Activated CD4-positive, alpha-beta T cell treated with anti-CD3 and anti-CD28 coated beads, Interleukin-2, amount 10 ng/mL, durations not matched to agents 7 days and 5 days (primary cell): ENCODE data around the gene GLTP. TPM values are rescaled to one million over a fixed set of nuclear protein-coding genes. Genes with fewer than 3 reads are reported as not detected.

Source experiments
- CTCF ChIA-PET: fragments of 350-600 bp; sonication (Branson Sonifier 250); formaldehyde crosslinking; loops from one replicate; lab custom pipeline; 2021; ENCODE audit warnings: antibody characterized with exemption; lab: Charles Lee
- POLR2A ChIA-PET: fragments of 350-600 bp; sonication (Branson Sonifier 250); formaldehyde crosslinking; loops from one replicate; lab custom pipeline; 2021; ENCODE audit warnings: antibody characterized with exemption; lab: Charles Lee
- DNase-seq: peaks from one replicate; pipeline ENCODE4 v3.0.0-alpha.2; 2020
- H3K27ac Mint-ChIP-seq: one replicate; pipeline ENCODE4 v1.8.0; 2021; ENCODE audit warnings: mild to moderate bottlenecking, moderate library complexity, mixed read lengths
- H3K27me3 Mint-ChIP-seq: one replicate; pipeline ENCODE4 v1.8.0; 2021; ENCODE audit warnings: mixed read lengths
- H3K36me3 Mint-ChIP-seq: one replicate; pipeline ENCODE4 v1.8.0; 2021; ENCODE audit warnings: low read depth, mixed read lengths
- H3K4me1 Mint-ChIP-seq: one replicate; pipeline ENCODE4 v1.8.0; 2021; ENCODE audit warnings: mixed read lengths
- H3K4me3 Mint-ChIP-seq: one replicate; pipeline ENCODE4 v1.8.0; 2021; ENCODE audit warnings: mild to moderate bottlenecking, moderate library complexity, mixed read lengths
- H3K9me3 Mint-ChIP-seq: one replicate; pipeline ENCODE4 v1.8.0; 2021; ENCODE audit warnings: mixed read lengths
- total RNA-seq, 2 experiments: library from RNA; stranded (reverse); gene quantifications; one replicate each; pipeline ENCODE4 v1.2.3, GENCODE V29; 2021

Gene GLTP
- total RNA-seq, 2 experiments from 2014 or later = 17.6 to 20.7 TPM

- H3K9me3 Mint-ChIP-seq = no peaks in the 10 kb centered on the region
- H3K36me3 Mint-ChIP-seq = no peaks in the 10 kb centered on the region
- ChIA-PET CTCF (no interaction called here), POLR2A (no interaction called here)
- no peak for DNase-seq
- no peaks in the 10 kb centered on the region for H3K4me1 Mint-ChIP-seq
- H3K4me3 Mint-ChIP-seq = no peak overlapping the region
- H3K27me3 Mint-ChIP-seq = peaks cover 4% of the 10 kb centered on the region
- no peak overlapping the region for H3K27ac Mint-ChIP-seq
These were observed 59.4 kb downstream of the GLTP start for GRCh38 chr12:109820816-109821381.

DNA sequence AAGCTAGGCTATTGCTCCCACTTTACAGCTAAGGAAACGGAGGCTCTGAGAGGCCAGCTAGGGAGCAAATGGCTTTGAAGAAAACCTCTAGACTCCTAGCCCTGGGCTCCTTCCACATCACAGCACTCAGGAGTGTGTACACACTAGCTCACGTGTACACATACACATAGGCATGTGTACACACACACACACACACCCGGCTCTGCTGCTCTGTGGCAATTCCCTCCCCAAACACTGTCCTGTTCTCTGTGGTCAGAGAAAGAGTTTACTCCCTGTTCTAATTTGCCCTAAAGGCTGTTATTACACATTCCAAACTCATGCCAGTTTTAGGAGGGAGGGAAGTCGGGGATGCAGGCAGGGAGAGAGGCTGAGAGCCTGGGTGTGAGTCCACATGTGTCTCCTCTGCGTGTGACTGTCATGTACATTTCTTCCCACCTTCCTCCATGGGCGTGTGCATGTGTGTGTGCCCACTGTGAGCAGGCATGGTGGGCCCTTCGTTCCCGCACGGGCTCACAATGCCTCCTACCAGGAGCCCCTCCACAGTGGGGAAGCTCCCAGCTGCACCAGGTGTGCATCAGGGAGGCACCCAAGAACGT lies 61.3 kb downstream of the GLTP start:
- H3K4me3 Mint-ChIP-seq = no peak overlapping the region
- no peak overlapping the region for H3K27ac Mint-ChIP-seq
- CTCF ChIA-PET = interaction anchor here (0.7 to 2.2 kb wide), 2 partner anchors 14 to 26 kb away, joined by 3 to 6 read pairs; no protein-coding TSS in a partner anchor
- H3K36me3 Mint-ChIP-seq = no peaks in the 10 kb centered on the region
- peaks cover 4% of the 10 kb centered on the region for H3K27me3 Mint-ChIP-seq
- H3K4me1 Mint-ChIP-seq = no peaks in the 10 kb centered on the region
- no peak for DNase-seq
- no peaks in the 10 kb centered on the region for H3K9me3 Mint-ChIP-seq
- POLR2A ChIA-PET = interaction anchor here (0.5 kb wide), 1 partner anchor 24 kb away, joined by 4 read pairs; no protein-coding TSS in a partner anchor

- CTCF ChIA-PET = interaction anchor here (0.7 to 2.2 kb wide), 2 partner anchors 14 to 27 kb away, joined by 3 to 6 read pairs; no protein-coding TSS in a partner anchor
- no peak overlapping the region for H3K4me3 Mint-ChIP-seq
These were observed 62.1 kb downstream of the GLTP start for GRCh38 chr12:109818253-109818652.

GRCh38 chr12:109817627-109818231 lies 62.6 kb downstream of the GLTP start:
- ChIA-PET POLR2A (no interaction called here), CTCF (interaction anchor here (2.2 kb wide), 1 partner anchor 28 kb away, joined by 6 read pairs; no protein-coding TSS in a partner anchor)
- H3K27me3 Mint-ChIP-seq = peaks cover 4% of the 10 kb centered on the region

More at GRCh38 chr12:109818253-109818652, 62.1 kb downstream of the GLTP start:
- Mint-ChIP-seq H3K9me3 (no peaks in the 10 kb centered on the region), H3K27ac (no peak overlapping the region), H3K36me3 (no peaks in the 10 kb centered on the region), H3K4me1 (no peaks in the 10 kb centered on the region), H3K27me3 (peaks cover 4% of the 10 kb centered on the region)
- POLR2A ChIA-PET = interaction anchor here (0.5 kb wide), 1 partner anchor 24 kb away, joined by 4 read pairs; no protein-coding TSS in a partner anchor
- DNase-seq = no peak

GRCh38 chr12:109816870-109817269 lies 63.5 kb downstream of the GLTP start:
- no peak for DNase-seq
- Mint-ChIP-seq H3K4me1 (no peaks in the 10 kb centered on the region), H3K27me3 (peaks cover 4% of the 10 kb centered on the region), H3K36me3 (no peaks in the 10 kb centered on the region), H3K4me3 (no peak overlapping the region), H3K27ac (no peak overlapping the region), H3K9me3 (no peaks in the 10 kb centered on the region)
- ChIA-PET CTCF (interaction anchor here (2.2 kb wide), 1 partner anchor 28 kb away, joined by 6 read pairs; no protein-coding TSS in a partner anchor), POLR2A (no interaction called here)

More at GRCh38 chr12:109817627-109818231, 62.6 kb downstream of the GLTP start:
- Mint-ChIP-seq H3K4me1 (no peaks in the 10 kb centered on the region), H3K9me3 (no peaks in the 10 kb centered on the region), H3K4me3 (no peak overlapping the region), H3K36me3 (no peaks in the 10 kb centered on the region), H3K27ac (no peak overlapping the region)
- no peak for DNase-seq

DNA sequence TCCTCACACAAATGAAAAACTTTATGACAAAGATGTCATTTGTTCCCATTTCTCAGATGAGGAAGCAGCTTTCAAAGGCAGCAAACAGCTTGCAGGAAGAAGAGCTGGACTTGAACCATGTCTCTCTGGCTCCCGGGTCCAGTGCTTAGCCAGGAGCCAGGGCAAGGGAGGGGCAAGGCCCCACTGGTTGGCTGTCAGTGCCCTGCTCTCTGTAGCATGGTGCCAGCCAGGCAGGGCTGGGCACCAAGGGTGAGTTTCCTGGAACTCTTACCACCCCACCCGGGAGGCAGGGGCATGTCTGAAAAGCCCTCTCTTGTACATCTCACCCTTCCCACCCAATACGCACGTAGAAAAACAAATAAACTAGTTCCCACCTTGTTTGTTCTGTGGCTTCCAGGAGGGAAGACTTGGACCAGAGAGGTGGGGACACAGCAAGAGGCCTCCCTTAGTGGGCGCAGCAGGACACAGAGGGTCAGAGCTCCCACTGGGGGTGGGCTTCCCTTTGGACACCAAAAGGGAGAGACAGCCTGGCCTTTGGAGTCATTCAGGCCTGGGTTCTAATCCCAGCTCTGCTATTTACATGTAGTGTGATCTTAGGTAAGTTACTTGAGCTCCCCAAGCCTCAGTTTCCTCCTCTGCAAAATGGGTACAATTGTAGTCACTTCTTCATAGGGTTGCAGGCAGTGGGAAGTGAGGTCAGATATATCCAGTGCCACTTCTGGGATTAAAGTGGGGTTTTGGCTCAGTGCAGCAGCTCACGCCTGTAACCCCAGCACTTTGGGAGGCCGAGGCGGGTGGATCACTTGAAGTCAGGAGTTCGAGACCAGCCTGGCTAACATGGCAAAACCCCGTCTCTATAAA lies 64.4 kb downstream of the GLTP start:
- H3K27ac Mint-ChIP-seq = no peak overlapping the region
- H3K9me3 Mint-ChIP-seq = no peaks in the 10 kb centered on the region
- H3K27me3 Mint-ChIP-seq = peaks cover 4% of the 10 kb centered on the region
- ChIA-PET CTCF (interaction anchor here (2.0 kb wide), 1 partner anchor 11 kb away, joined by 7 read pairs; no protein-coding TSS in a partner anchor), POLR2A (no interaction called here)
- no peaks in the 10 kb centered on the region for H3K4me1 Mint-ChIP-seq
- no peaks in the 10 kb centered on the region for H3K36me3 Mint-ChIP-seq
- H3K4me3 Mint-ChIP-seq = no peak overlapping the region
- DNase-seq = no peak

- DNase-seq = no peak
- CTCF ChIA-PET = interaction anchor here (2.0 kb wide), 1 partner anchor 10 kb away, joined by 7 read pairs; no protein-coding TSS in a partner anchor
- H3K9me3 Mint-ChIP-seq = no peaks in the 10 kb centered on the region
- POLR2A ChIA-PET = no interaction called here
- H3K27ac Mint-ChIP-seq = no peak overlapping the region
- H3K4me1 Mint-ChIP-seq = no peaks in the 10 kb centered on the region
- H3K27me3 Mint-ChIP-seq = peaks cover 4% of the 10 kb centered on the region
- H3K4me3 Mint-ChIP-seq = no peak overlapping the region
- H3K36me3 Mint-ChIP-seq = no peaks in the 10 kb centered on the region
These were observed 65.1 kb downstream of the GLTP start for GRCh38 chr12:109815225-109815624.

DNA sequence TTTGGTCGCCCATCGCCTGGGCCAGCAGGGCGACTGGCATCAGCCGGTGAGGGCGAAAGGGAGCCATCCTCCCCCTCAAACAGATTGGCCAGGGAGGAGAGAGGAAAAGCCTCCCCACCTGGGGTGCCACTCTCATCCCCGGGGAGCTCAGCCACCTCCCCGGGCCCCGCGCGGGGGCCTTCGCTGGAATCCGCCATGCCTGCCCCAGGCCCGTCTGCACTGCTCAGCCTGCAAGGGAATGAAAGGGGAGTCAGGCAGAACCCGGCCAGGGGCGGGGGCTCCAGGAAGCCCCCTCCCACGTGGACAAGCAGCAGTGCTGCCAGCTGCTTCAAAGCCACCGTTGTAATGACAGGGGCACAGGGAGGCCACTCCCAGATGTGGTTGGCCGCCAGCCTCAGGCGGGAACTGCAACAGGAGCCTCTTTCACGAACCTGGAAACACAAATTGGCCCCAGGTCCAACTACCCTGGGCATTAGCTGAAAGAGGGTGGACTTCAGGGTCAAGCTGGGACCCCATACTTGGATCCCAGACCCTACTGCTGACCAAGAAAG lies 65.7 kb downstream of the GLTP start:
- ChIA-PET CTCF (interaction anchor here (2.0 kb wide), 1 partner anchor 9 kb away, joined by 7 read pairs; no protein-coding TSS in a partner anchor), POLR2A (no interaction called here)
- H3K4me1 Mint-ChIP-seq = no peaks in the 10 kb centered on the region
- H3K36me3 Mint-ChIP-seq = no peaks in the 10 kb centered on the region
- no peak overlapping the region for H3K4me3 Mint-ChIP-seq
- no peak for DNase-seq
- H3K27ac Mint-ChIP-seq = no peak overlapping the region
- no peaks in the 10 kb centered on the region for H3K27me3 Mint-ChIP-seq
- no peaks in the 10 kb centered on the region for H3K9me3 Mint-ChIP-seq

- no peaks in the 10 kb centered on the region for H3K9me3 Mint-ChIP-seq
- H3K27me3 Mint-ChIP-seq = no peaks in the 10 kb centered on the region
- no peak overlapping the region for H3K27ac Mint-ChIP-seq
- no peaks in the 10 kb centered on the region for H3K36me3 Mint-ChIP-seq
- ChIA-PET POLR2A (no interaction called here), CTCF (interaction anchor here (2.0 kb wide), 1 partner anchor 9 kb away, joined by 7 read pairs; no protein-coding TSS in a partner anchor)
- DNase-seq = no peak
- no peaks in the 10 kb centered on the region for H3K4me1 Mint-ChIP-seq
- H3K4me3 Mint-ChIP-seq = no peak overlapping the region
These were observed 66.4 kb downstream of the GLTP start for GRCh38 chr12:109813810-109814416.

GRCh38 chr12:109811624-109811995 lies 68.7 kb downstream of the GLTP start:
- Mint-ChIP-seq H3K4me1 (no peaks in the 10 kb centered on the region), H3K9me3 (no peaks in the 10 kb centered on the region), H3K27me3 (no peaks in the 10 kb centered on the region), H3K36me3 (no peaks in the 10 kb centered on the region), H3K27ac (no peak overlapping the region), H3K4me3 (no peak overlapping the region)
- no peak for DNase-seq
- ChIA-PET POLR2A (no interaction called here), CTCF (interaction anchor here (1.0 kb wide), 1 partner anchor 18 kb away, joined by 3 read pairs; no protein-coding TSS in a partner anchor)

GRCh38 chr12:109810954-109811623 lies 69.3 kb downstream of the GLTP start:
- H3K4me1 Mint-ChIP-seq = no peaks in the 10 kb centered on the region
- ChIA-PET CTCF (interaction anchor here (1.0 kb wide), 1 partner anchor 19 kb away, joined by 3 read pairs; no protein-coding TSS in a partner anchor), POLR2A (no interaction called here)
- no peaks in the 10 kb centered on the region for H3K27me3 Mint-ChIP-seq
- DNase-seq = no peak
- H3K27ac Mint-ChIP-seq = no peak overlapping the region
- H3K4me3 Mint-ChIP-seq = no peak overlapping the region
- H3K36me3 Mint-ChIP-seq = no peaks in the 10 kb centered on the region
- H3K9me3 Mint-ChIP-seq = no peaks in the 10 kb centered on the region
